H1 (cell line): ENCODE data around the gene MARCHF3. TPM values are rescaled to one million over a fixed set of nuclear protein-coding genes. Genes with fewer than 3 reads are reported as not detected.

Source experiments
- CTCF ChIA-PET: fragments of 300-600 bp; sonication (Branson Sonifier 250); formaldehyde crosslinking; loops from one replicate; lab custom pipeline; 2021; ENCODE audit not compliant: partially characterized antibody; lab: Charles Lee
- POLR2A ChIA-PET: fragments of 300-600 bp; sonication (Branson Sonifier 250); formaldehyde crosslinking; loops from one replicate; lab custom pipeline; 2021; ENCODE audit warnings: inconsistent platforms; ENCODE audit not compliant: partially characterized antibody; lab: Charles Lee
- DNase-seq, 2 experiments: peaks; one replicate each; pipeline versions ENCODE4 v3.0.0 to v3.0.0-alpha.2; 2010 to 2022; ENCODE audit warnings: low spot score in 2 of 2, low read depth in 1 of 2, mixed read lengths in 1 of 2
- FAIRE-seq: peaks from 2 replicates; lab custom pipeline; 2011; peaks lifted over from hg19 to GRCh38; lab: Jason Lieb, UNC
- H2AFZ ChIP-seq: 2 replicates; pipeline ENCODE4 v1.8.1; 2012; ENCODE audit warnings: low read length, inconsistent platforms
- H2AK5ac ChIP-seq: 2 replicates; pipeline ENCODE4 v1.6.1; 2013; ENCODE audit warnings: low read depth, low read length
- H2BK120ac ChIP-seq: replicated peaks from 2 replicates; pipeline ENCODE3; 2013; ENCODE audit warnings: low read depth, low read length, inconsistent platforms
- H2BK12ac ChIP-seq: 2 replicates; pipeline ENCODE4 v1.6.1; 2013; ENCODE audit warnings: low read depth, low read length
- H2BK15ac ChIP-seq: 2 replicates; pipeline ENCODE4 v1.6.1; 2013; ENCODE audit warnings: low read length
- H2BK20ac ChIP-seq: 2 replicates; pipeline ENCODE4 v1.6.1; 2013; ENCODE audit warnings: low read length
- H2BK5ac ChIP-seq: 2 replicates; pipeline ENCODE4 v1.6.1; 2013; ENCODE audit warnings: low read depth, low read length
- H3K14ac ChIP-seq: 2 replicates; pipeline ENCODE4 v1.6.1; 2013; ENCODE audit warnings: inconsistent platforms; ENCODE audit not compliant: insufficient read length
- H3K18ac ChIP-seq: 2 replicates; pipeline ENCODE4 v1.6.1; 2013; ENCODE audit warnings: low read length; ENCODE audit errors: extremely low read depth
- H3K23ac ChIP-seq: 2 replicates; pipeline ENCODE4 v1.6.1; 2013; ENCODE audit warnings: inconsistent platforms; ENCODE audit not compliant: insufficient read length
- H3K23me2 ChIP-seq: 2 replicates; pipeline ENCODE4 v1.6.1; 2013; ENCODE audit warnings: low read depth, low read length
- H3K27ac ChIP-seq: 2 replicates; pipeline ENCODE4 v1.6.1; 2011; ENCODE audit warnings: low read depth, low read length, inconsistent platforms
- H3K27me3 ChIP-seq, 4 experiments: replicated peaks in 1 of 4; 1 replicate in 1 of 4; 2 replicates in 3 of 4; pipeline versions ENCODE4 v1.6.1 to v1.8.1; 2011 to 2013; ENCODE audit warnings: low read length in 3 of 4, mild to moderate bottlenecking in 3 of 4, inconsistent platforms in 2 of 4, mixed read lengths in 2 of 4, moderate library complexity in 1 of 4; ENCODE audit not compliant: control insufficient read depth in 3 of 4, insufficient read depth in 3 of 4; ENCODE audit errors: extremely low read depth in 1 of 4
- H3K36me3 ChIP-seq, 4 experiments: 2 replicates each; pipeline versions ENCODE4 v1.6.1 to v1.8.1; 2011 to 2013; ENCODE audit warnings: mild to moderate bottlenecking in 4 of 4, low read length in 3 of 4, moderate library complexity in 2 of 4, control low read depth in 1 of 4, inconsistent platforms in 1 of 4; ENCODE audit not compliant: insufficient read depth in 4 of 4, control insufficient read depth in 2 of 4
- H3K4ac ChIP-seq: replicated peaks from 2 replicates; pipeline ENCODE3; 2013; ENCODE audit warnings: low read length, low read depth, mixed read lengths, inconsistent platforms; ENCODE audit not compliant: insufficient read length
- H3K4me1 ChIP-seq, 4 experiments: replicated peaks in 1 of 4; 1 replicate in 1 of 4; 2 replicates in 3 of 4; pipeline versions ENCODE4 v1.6.1 to v1.8.1; 2011 to 2013; ENCODE audit warnings: low read length in 3 of 4, inconsistent platforms in 2 of 4, mixed read lengths in 1 of 4; ENCODE audit not compliant: insufficient read depth in 4 of 4, control insufficient read depth in 3 of 4
- H3K4me2 ChIP-seq, 2 experiments: 2 replicates each; pipeline versions ENCODE4 v1.6.1 to v1.8.1; 2011 to 2013; ENCODE audit warnings: low read depth in 2 of 2, low read length in 2 of 2, control low read depth in 1 of 2, inconsistent platforms in 1 of 2, mild to moderate bottlenecking in 1 of 2; ENCODE audit not compliant: insufficient read depth in 1 of 2
- H3K4me3 ChIP-seq, 4 experiments: fragments of 200-600, 300-600 bp in 1 of 4; sonication (generic), shearing (Covaris generic), sonication (Bioruptor Twin) in 1 of 4; 2 replicates each; pipeline versions ENCODE4 v1.5.1 to v1.8.1; 2011 to 2016; ENCODE audit warnings: low read length in 4 of 4, low read depth in 3 of 4, control low read depth in 2 of 4, inconsistent platforms in 2 of 4, mild to moderate bottlenecking in 2 of 4, mixed read lengths in 1 of 4, moderate library complexity in 1 of 4; ENCODE audit not compliant: insufficient read depth in 2 of 4; ENCODE audit errors: extremely low read depth in 1 of 4
- H3K56ac ChIP-seq: replicated peaks from 2 replicates; pipeline ENCODE3; 2013; ENCODE audit warnings: low read depth, mild to moderate bottlenecking, mixed read lengths, low read length, inconsistent platforms; ENCODE audit not compliant: insufficient read length
- H3K79me1 ChIP-seq: 2 replicates; pipeline ENCODE4 v1.6.1; 2013; ENCODE audit warnings: low read depth, low read length, control low read depth
- H3K79me2 ChIP-seq, 2 experiments: 2 replicates each; pipeline versions ENCODE4 v1.6.1 to v1.8.1; 2012 to 2013; ENCODE audit warnings: low read length in 2 of 2, mild to moderate bottlenecking in 2 of 2, inconsistent platforms in 1 of 2; ENCODE audit not compliant: insufficient read depth in 2 of 2, control insufficient read depth in 1 of 2
- H3K9ac ChIP-seq, 4 experiments: replicated peaks in 1 of 4; 1 replicate in 1 of 4; 2 replicates in 3 of 4; pipeline versions ENCODE4 v1.6.1 to v1.8.1; 2011 to 2013; ENCODE audit warnings: low read depth in 3 of 4, low read length in 3 of 4, control low read depth in 2 of 4, mild to moderate bottlenecking in 2 of 4, moderate library complexity in 2 of 4, inconsistent platforms in 1 of 4; ENCODE audit errors: extremely low read depth in 1 of 4
- H3K9me3 ChIP-seq, 2 experiments: 2 replicates each; pipeline versions ENCODE4 v1.6.1 to v1.8.1; 2012 to 2013; ENCODE audit warnings: mild to moderate bottlenecking in 2 of 2, moderate library complexity in 2 of 2, control low read depth in 1 of 2, inconsistent platforms in 1 of 2, low read depth in 1 of 2, low read length in 1 of 2, mixed read lengths in 1 of 2; ENCODE audit not compliant: insufficient read depth in 2 of 2
- H4K20me1 ChIP-seq, 2 experiments: replicated peaks in 1 of 2; 2 replicates each; pipeline versions ENCODE3 to v1.8.1; 2011 to 2013; ENCODE audit warnings: inconsistent platforms in 2 of 2, low read length in 2 of 2, mild to moderate bottlenecking in 1 of 2; ENCODE audit not compliant: insufficient read depth in 2 of 2, control insufficient read depth in 1 of 2
- H4K5ac ChIP-seq: 2 replicates; pipeline ENCODE4 v1.6.1; 2013; ENCODE audit warnings: low read length, low read depth, mixed read lengths, inconsistent platforms; ENCODE audit not compliant: insufficient read length
- H4K8ac ChIP-seq: 2 replicates; pipeline ENCODE4 v1.8.0; 2013; ENCODE audit warnings: mild to moderate bottlenecking, moderate library complexity, low read length, inconsistent platforms; ENCODE audit not compliant: insufficient read depth; ENCODE audit errors: extremely low read depth
- H4K91ac ChIP-seq: replicated peaks from 2 replicates; pipeline ENCODE3; 2013; ENCODE audit warnings: low read length, mixed read lengths, inconsistent platforms; ENCODE audit not compliant: insufficient read length
- BCL11A ChIP-seq, 2 experiments: IDR thresholded peaks; one replicate each; pipeline ENCODE4 v1.6.1; 2011; ENCODE audit warnings: low read depth in 2 of 2, low read length in 2 of 2, mild to moderate bottlenecking in 2 of 2
- GTF2F1 ChIP-seq: IDR thresholded peaks from 2 replicates; pipeline ENCODE4 v1.6.1; 2012; ENCODE audit warnings: low read depth, low read length, improper control_type of control experiment, borderline replicate concordance
- RAD21 ChIP-seq, 2 experiments: IDR thresholded peaks in 1 of 2; conservative IDR thresholded peaks in 1 of 2; 2 replicates each; pipeline ENCODE4 v1.6.1; 2011; ENCODE audit warnings: low read depth in 2 of 2, low read length in 2 of 2, improper control_type of control experiment in 1 of 2, inconsistent platforms in 1 of 2, mild to moderate bottlenecking in 1 of 2, moderate library complexity in 1 of 2
- TAF1 ChIP-seq: IDR thresholded peaks from 2 replicates; pipeline ENCODE4 v1.6.1; 2011; ENCODE audit warnings: mild to moderate bottlenecking, low read depth, low read length
- USF2 ChIP-seq: IDR thresholded peaks from 2 replicates; pipeline ENCODE4 v1.6.1; 2011; ENCODE audit warnings: low read length, improper control_type of control experiment
- WGBS, 2 experiments: shearing (Covaris generic) in 1 of 2; methylation state at CpG; one replicate each; pipeline versions ENCODE4 v1.1.6 to v1.1.7; 2013 to 2015; ENCODE audit warnings: low lambda C conversion rate in 2 of 2, mixed read lengths in 2 of 2, inconsistent platforms in 1 of 2, low coverage in 1 of 2, missing lambda C conversion rate in 1 of 2; ENCODE audit not compliant: insufficient replicate concordance in 2 of 2, insufficient coverage in 1 of 2, insufficient read length in 1 of 2; ENCODE audit errors: extremely low coverage in 1 of 2, missing lambda C conversion rate in 1 of 2; 5-methylcytosine and 5-hydroxymethylcytosine counted together
- polyA plus RNA-seq, 7 experiments: library from polyadenylated mRNA; depleted of rRNA in 3 of 7; stranded (reverse) in 5 of 7; unstranded in 2 of 7; fragments of >200 nt in 5 of 7; fragments of 200-250 nt in 2 of 7; gene quantifications; 1 replicate in 5 of 7; 2 replicates in 1 of 7; 4 replicates in 1 of 7; pipeline versions ENCODE4 v1.2.1 to v1.2.3, GENCODE V29; 2011 to 2013; ENCODE audit warnings: missing spikeins in 2 of 7, mixed read lengths in 2 of 7
- total RNA-seq: library from RNA; stranded (reverse); fragmentation: NEBNext Ultra II Directional; extraction: Animal tissue kit (Norgen Biotek cat#: 25700); gene quantifications from 2 replicates; pipeline ENCODE4 v1.2.1, GENCODE V29; 2021

The MARCHF3 gene
- total and polyA plus RNA-seq, 2 of the 8 experiments (the other 6 are each of a cell fraction or from before 2014, with no cell fraction given) = 12.0 to 16.9 TPM

GRCh38 chr5:126987271-126987899 is 43.0 kb downstream of the MARCHF3 start:
- Histone ChIP-seq H4K20me1 (no peaks in the 10 kb centered on the region), H3K27me3 (no peaks in the 10 kb centered on the region), H3K18ac (peak overlapping the region; percentile 48; the same call in 1 of the 2 replicates), H3K23ac (no peak overlapping the region), H2BK12ac (no peak overlapping the region), H3K79me1 (no peaks in the 10 kb centered on the region; the same call in 1 of the 2 replicates), H3K4me3 (no peak overlapping the region), H2BK20ac (no peak overlapping the region), H3K79me2 (peaks cover 0 to 9% of the 10 kb centered on the region in 2 experiments; a peak in 1 of 4 replicates), H3K4me2 (0 out of 4 replicates have a peak overlapping the region, but pooled peaks of 1 of the 2 experiments have one; percentile 21), H3K27ac (no peak overlapping the region), H4K8ac (no peak overlapping the region), H2BK5ac (no peak overlapping the region), H2BK15ac (no peak overlapping the region), H3K9ac (no peak overlapping the region), H2BK120ac (no peak overlapping the region), H3K4me1 (peaks cover 0 to 9% (median 2%) of the 10 kb centered on the region in 4 experiments; a peak in 3 of 7 replicates), H3K4ac (no peak overlapping the region), H3K36me3 (no peaks in the 10 kb centered on the region; a peak in 1 of 8 replicates), H3K9me3 (no peaks in the 10 kb centered on the region), H2AK5ac (no peak overlapping the region), H4K5ac (no peak overlapping the region), H4K91ac (no peak overlapping the region), H3K14ac (no peak overlapping the region), H2AFZ (no peak overlapping the region), H3K56ac (no peak overlapping the region), H3K23me2 (0 out of 2 replicates have a peak, but pooled peaks cover 2% of the 10 kb centered on the region)
- 76% methylated on average over 2 of the region's 4 CpGs; no CpG with 5 or more reads in 1 of the 2 experiments for WGBS, 2 experiments
- ChIA-PET CTCF (interaction anchor here (1.2 kb wide), 1 partner anchor 11 kb away, joined by 3 read pairs; no protein-coding TSS in a partner anchor), POLR2A (no interaction called here)
- no peak for FAIRE-seq
- DNase-seq = no peak
- no peak for TF ChIP-seq GTF2F1
- TF ChIP-seq RAD21 (IDR thresholded peaks at IDR 0.05 in 1 of 2, conservative IDR thresholded peaks at IDR 0.05 in 1 of 2; ENCODE audit: low read depth in 2 of 2, low read length in 2 of 2) = no peak
- TF ChIP-seq TAF1 = no peak
- no peak for TF ChIP-seq USF2
- TF ChIP-seq BCL11A (IDR thresholded peaks at IDR 0.05; ENCODE audit: low read depth in 2 of 2, low read length in 2 of 2) = no peak
